Keratinocyte (primary cell): ENCODE data around the gene NPIPA1. TPM values are rescaled to one million over a fixed set of nuclear protein-coding genes. Genes with fewer than 3 reads are reported as not detected.
"Not testable (repeated sequence)": the region's sequence is repeated elsewhere in the genome, so short reads cannot be mapped to it uniquely, and the experiment has no call there.

Source experiments
- DNase-seq: peaks from one replicate; pipeline ENCODE4 v3.0.0-alpha.2; 2011; ENCODE audit warnings: low read depth, missing footprints, low spot score
- FAIRE-seq: peaks from 2 replicates; lab custom pipeline; 2011; peaks lifted over from hg19 to GRCh38; lab: Jason Lieb, UNC
- H2AFZ ChIP-seq: 2 replicates; pipeline ENCODE4 v1.6.0; 2012; ENCODE audit warnings: low read length, control low read depth, inconsistent platforms; ENCODE audit not compliant: control insufficient read depth
- H3K27ac ChIP-seq: 2 replicates; pipeline ENCODE4 v1.5.1; 2011; ENCODE audit warnings: low read length; ENCODE audit not compliant: control insufficient read depth, insufficient read depth
- H3K27me3 ChIP-seq: 3 replicates; pipeline ENCODE4 v1.6.0; 2011; ENCODE audit warnings: low read length; ENCODE audit not compliant: control insufficient read depth, insufficient read depth; ENCODE audit errors: extremely low read depth
- H3K36me3 ChIP-seq, 2 experiments: 2 replicates in 1 of 2; 3 replicates in 1 of 2; pipeline ENCODE4 v1.5.1; 2011; ENCODE audit warnings: low read length in 2 of 2, mild to moderate bottlenecking in 1 of 2; ENCODE audit not compliant: control insufficient read depth in 2 of 2, insufficient read depth in 2 of 2; ENCODE audit errors: extremely low read depth in 1 of 2
- H3K4me1 ChIP-seq: 3 replicates; pipeline ENCODE4 v1.5.1; 2011; ENCODE audit warnings: low read length; ENCODE audit not compliant: control insufficient read depth, insufficient read depth; ENCODE audit errors: extremely low read depth
- H3K4me2 ChIP-seq: 3 replicates; pipeline ENCODE4 v1.6.0; 2011; ENCODE audit warnings: low read depth, low read length; ENCODE audit not compliant: control insufficient read depth, insufficient read depth; ENCODE audit errors: extremely low read depth
- H3K4me3 ChIP-seq, 3 experiments: fragments of 200-600 bp in 1 of 3; sonication (generic) in 1 of 3; 2 replicates in 2 of 3; 3 replicates in 1 of 3; pipeline ENCODE4 v1.5.1; 2011 to 2016; ENCODE audit warnings: low read length in 3 of 3, mild to moderate bottlenecking in 3 of 3, control low read depth in 2 of 3, inconsistent platforms in 1 of 3, low read depth in 1 of 3, mixed read lengths in 1 of 3, mixed run types in 1 of 3, moderate library complexity in 1 of 3; ENCODE audit not compliant: control insufficient read depth in 2 of 3, insufficient read depth in 2 of 3; ENCODE audit errors: extremely low read depth in 1 of 3
- H3K79me2 ChIP-seq: 2 replicates; pipeline ENCODE4 v1.6.0; 2012; ENCODE audit warnings: low read length; ENCODE audit not compliant: control insufficient read depth, insufficient read depth
- H3K9ac ChIP-seq: 3 replicates; pipeline ENCODE4 v1.6.0; 2011; ENCODE audit warnings: low read length; ENCODE audit not compliant: control insufficient read depth, insufficient read depth; ENCODE audit errors: extremely low read depth
- H3K9me1 ChIP-seq: 3 replicates; pipeline ENCODE4 v1.6.0; 2011; ENCODE audit warnings: low read length; ENCODE audit not compliant: control insufficient read depth, insufficient read depth; ENCODE audit errors: extremely low read depth
- H3K9me3 ChIP-seq: 2 replicates; pipeline ENCODE4 v1.5.1; 2012; ENCODE audit warnings: low read depth, low read length; ENCODE audit not compliant: control insufficient read depth
- H4K20me1 ChIP-seq: 3 replicates; pipeline ENCODE4 v1.6.0; 2011; ENCODE audit warnings: low read length; ENCODE audit not compliant: control insufficient read depth, insufficient read depth; ENCODE audit errors: extremely low read depth
- dilution Hi-C: fragments of 300-500 bp; cut with MboI; formaldehyde crosslinking; loops from one replicate; pipeline ENCODE4 v1.7.0; 2020; ENCODE audit warnings: low sequenced_read_pairs; ENCODE audit not compliant: extremely low pct_ligation_motif_present
- polyA plus RNA-seq, 5 experiments: library from polyadenylated mRNA; depleted of rRNA in 3 of 5; stranded (reverse) in 3 of 5; stranded (forward) in 1 of 5; unstranded in 1 of 5; fragments of >200 nt; gene quantifications; 1 replicate in 1 of 5; 2 replicates in 3 of 5; 3 replicates in 1 of 5; pipeline versions ENCODE4 v1.2.1 to v1.2.3, GENCODE V29; 2011 to 2012; ENCODE audit warnings: missing spikeins in 2 of 5, low read depth in 1 of 5, low replicate concordance in 1 of 5

NPIPA1 gene
- polyA plus RNA-seq, 1 donor (not counting 4 experiments of a cell fraction or from before 2014, with no cell fraction given), result 37.2 TPM

- H3K36me3 ChIP-seq, H3K27me3 ChIP-seq, H3K4me3 ChIP-seq, H3K9me3 ChIP-seq, H3K4me1 ChIP-seq, DNase-seq, H3K9ac ChIP-seq, dilution Hi-C loops, H4K20me1 ChIP-seq, H3K27ac ChIP-seq, H2AFZ ChIP-seq, FAIRE-seq, H3K9me1 ChIP-seq, H3K4me2 ChIP-seq: not testable (repeated sequence)
- peaks cover 69% of the 10 kb centered on the region for H3K79me2 ChIP-seq
Observed at GRCh38 chr16:14978281-14978680, 41.0 kb downstream of the NPIPA1 start.

GRCh38 chr16:14978908-14979307 lies 41.7 kb downstream of the NPIPA1 start:
- H3K36me3 ChIP-seq, H3K9ac ChIP-seq, H2AFZ ChIP-seq, H3K9me3 ChIP-seq, H3K4me2 ChIP-seq, FAIRE-seq, dilution Hi-C loops, H3K4me3 ChIP-seq, H3K27me3 ChIP-seq, DNase-seq, H3K4me1 ChIP-seq, H3K27ac ChIP-seq, H4K20me1 ChIP-seq, H3K9me1 ChIP-seq: not testable (repeated sequence)
- H3K79me2 ChIP-seq, result peaks cover 74% of the 10 kb centered on the region

DNA sequence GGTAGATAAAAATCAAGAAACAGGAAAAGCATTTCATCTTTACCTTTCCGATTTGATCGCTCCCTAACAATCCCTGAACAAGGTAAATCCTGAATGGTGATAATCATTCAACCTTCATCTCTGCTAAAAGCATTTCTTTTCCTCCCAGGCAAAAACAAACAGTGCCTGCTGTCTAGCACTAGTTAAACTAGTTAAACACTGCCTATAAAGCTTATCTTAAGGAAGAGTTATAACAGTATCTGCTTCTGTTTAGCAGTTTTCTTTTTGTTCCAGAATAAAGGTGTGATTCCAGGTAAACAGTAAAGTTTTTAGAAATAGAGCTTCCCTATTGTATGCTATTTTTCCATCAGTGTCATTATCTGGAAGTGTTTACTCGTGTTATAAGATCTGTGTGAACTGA lies 44.0 kb downstream of the NPIPA1 start:
- FAIRE-seq, dilution Hi-C loops, H3K4me3 ChIP-seq, H3K4me2 ChIP-seq, H3K36me3 ChIP-seq, H2AFZ ChIP-seq, DNase-seq, H4K20me1 ChIP-seq, H3K9me3 ChIP-seq, H3K27ac ChIP-seq, H3K4me1 ChIP-seq, H3K27me3 ChIP-seq, H3K9me1 ChIP-seq, H3K9ac ChIP-seq: not testable (repeated sequence)
- H3K79me2 ChIP-seq, result peaks cover 78% of the 10 kb centered on the region

GRCh38 chr16:14982521-14982920 lies 45.3 kb downstream of the NPIPA1 start:
- H3K4me2 ChIP-seq, H3K4me3 ChIP-seq, H3K9ac ChIP-seq, H3K4me1 ChIP-seq, H3K36me3 ChIP-seq, H2AFZ ChIP-seq, H3K9me1 ChIP-seq, H3K27me3 ChIP-seq, H3K9me3 ChIP-seq, dilution Hi-C loops, H3K27ac ChIP-seq, DNase-seq, H4K20me1 ChIP-seq: not testable (repeated sequence)
- H3K79me2 ChIP-seq, result peaks cover 75% of the 10 kb centered on the region
- peak; percentile 41 for FAIRE-seq

DNA sequence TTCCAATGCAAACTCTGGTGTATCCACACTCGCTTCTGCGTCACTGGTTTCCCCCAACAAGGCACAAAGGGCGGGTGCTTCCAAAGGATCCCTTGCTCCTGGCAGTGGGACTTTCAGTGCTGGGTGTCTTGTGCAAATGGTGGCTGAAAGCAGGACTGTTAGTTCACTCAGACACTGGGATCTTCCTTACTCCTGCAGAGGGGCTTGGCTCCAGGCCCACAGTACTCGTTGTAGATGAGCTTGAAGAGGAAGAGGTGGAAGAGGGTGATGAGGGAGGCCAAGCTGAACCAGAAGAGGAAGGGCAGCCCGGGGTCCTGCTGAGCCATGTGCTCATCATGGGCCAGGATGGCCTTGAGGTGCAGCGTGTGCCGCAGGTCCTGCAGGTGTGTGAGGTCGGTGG lies 50.8 kb downstream of the NPIPA1 start:
- H3K9me3 ChIP-seq, H4K20me1 ChIP-seq, H3K27me3 ChIP-seq, dilution Hi-C loops, H3K4me1 ChIP-seq, H3K9ac ChIP-seq, DNase-seq, FAIRE-seq, H3K4me3 ChIP-seq, H3K4me2 ChIP-seq, H3K27ac ChIP-seq, H3K9me1 ChIP-seq, H2AFZ ChIP-seq, H3K36me3 ChIP-seq: not testable (repeated sequence)
- H3K79me2 ChIP-seq, result peaks cover 74% of the 10 kb centered on the region
